Large intestine (tissue), 12 donors: ENCODE results near the gene BORCS6. TPM values are rescaled to one million over a fixed set of nuclear protein-coding genes. Genes with fewer than 3 reads are reported as not detected.

Experiments used
- DNase-seq, 2 donors: peaks; one replicate each; pipeline versions ENCODE4 v3.0.0 to v3.0.0-alpha.2; 2013
- H3K27ac ChIP-seq: one replicate; pipeline ENCODE4 v1.5.1; 2013; ENCODE audit warnings: low read length
- H3K27me3 ChIP-seq: 2 replicates; pipeline ENCODE4 v1.6.1; 2013; ENCODE audit warnings: low read length; ENCODE audit not compliant: control insufficient read depth, insufficient read depth
- H3K36me3 ChIP-seq: 2 replicates; pipeline ENCODE4 v1.6.1; 2013; ENCODE audit warnings: low read length; ENCODE audit not compliant: control insufficient read depth, insufficient read depth
- H3K4me1 ChIP-seq: one replicate; pipeline ENCODE4 v1.6.1; 2013; ENCODE audit warnings: low read length; ENCODE audit not compliant: control insufficient read depth, insufficient read depth
- H3K4me3 ChIP-seq: one replicate; pipeline ENCODE4 v1.5.1; 2013; ENCODE audit warnings: low read length
- H3K9me3 ChIP-seq: one replicate; pipeline ENCODE4 v1.6.1; 2013; ENCODE audit warnings: mild to moderate bottlenecking, low read depth, low read length, moderate library complexity; ENCODE audit not compliant: control insufficient read depth
- WGBS: methylation state at CpG from one replicate; pipeline ENCODE4 v1.1.5; 2013; ENCODE audit warnings: low lambda C conversion rate; ENCODE audit not compliant: insufficient coverage; 5-methylcytosine and 5-hydroxymethylcytosine counted together
- long read RNA-seq, 11 donors: transcript quantifications; one replicate each; lab custom pipeline, GENCODE V29; 2026
- polyA plus RNA-seq: library from polyadenylated mRNA; unstranded; fragments of 120-200 nt; gene quantifications from one replicate; pipeline ENCODE4 v1.2.1, GENCODE V29; 2013

BORCS6 gene
- polyA plus RNA-seq: 6.3 TPM
- long read RNA-seq, donor 1, transcript BORCS6-201 (1 exons, 2,575 nt): major isoform, 11 of 11 reads
- long read RNA-seq, donor 1, partial matches to known transcripts: 0 of 11 reads
- long read RNA-seq, donor 1, other reads (novel, unspliced or antisense): 0 of 11 reads
- long read RNA-seq, donor 2, transcript BORCS6-201 (1 exons, 2,575 nt): major isoform, 16 of 16 reads
- long read RNA-seq, donor 2, partial matches to known transcripts: 0 of 16 reads
- long read RNA-seq, donor 2, other reads (novel, unspliced or antisense): 0 of 16 reads
- long read RNA-seq, donor 3: 0 reads
- long read RNA-seq, donor 4: 0 reads
- long read RNA-seq, donor 5, transcript BORCS6-201 (1 exons, 2,575 nt): major isoform, 5 of 5 reads
- long read RNA-seq, donor 5, partial matches to known transcripts: 0 of 5 reads
- long read RNA-seq, donor 5, other reads (novel, unspliced or antisense): 0 of 5 reads
- long read RNA-seq, donor 6, transcript BORCS6-201 (1 exons, 2,575 nt): major isoform, 11 of 11 reads
- long read RNA-seq, donor 6, partial matches to known transcripts: 0 of 11 reads
- long read RNA-seq, donor 6, other reads (novel, unspliced or antisense): 0 of 11 reads
- long read RNA-seq, donor 7, partial matches to known transcripts: 0 of 4 reads
- long read RNA-seq, donor 7, other reads (novel, unspliced or antisense): 0 of 4 reads
- long read RNA-seq, donor 8, transcript BORCS6-201 (1 exons, 2,575 nt): major isoform, 14 of 14 reads
- long read RNA-seq, donor 8, partial matches to known transcripts: 0 of 14 reads
- long read RNA-seq, donor 8, other reads (novel, unspliced or antisense): 0 of 14 reads
- long read RNA-seq, donor 9, transcript BORCS6-201 (1 exons, 2,575 nt): major isoform, 18 of 18 reads
- long read RNA-seq, donor 9, partial matches to known transcripts: 0 of 18 reads
- long read RNA-seq, donor 9, other reads (novel, unspliced or antisense): 0 of 18 reads
- long read RNA-seq, donor 10, transcript BORCS6-201 (1 exons, 2,575 nt): major isoform, 5 of 5 reads
- long read RNA-seq, donor 10, partial matches to known transcripts: 0 of 5 reads
- long read RNA-seq, donor 10, other reads (novel, unspliced or antisense): 0 of 5 reads
- long read RNA-seq, donor 11, transcript BORCS6-201 (1 exons, 2,575 nt): major isoform, 8 of 8 reads
- long read RNA-seq, donor 11, partial matches to known transcripts: 0 of 8 reads
- long read RNA-seq, donor 11, other reads (novel, unspliced or antisense): 0 of 8 reads

DNA sequence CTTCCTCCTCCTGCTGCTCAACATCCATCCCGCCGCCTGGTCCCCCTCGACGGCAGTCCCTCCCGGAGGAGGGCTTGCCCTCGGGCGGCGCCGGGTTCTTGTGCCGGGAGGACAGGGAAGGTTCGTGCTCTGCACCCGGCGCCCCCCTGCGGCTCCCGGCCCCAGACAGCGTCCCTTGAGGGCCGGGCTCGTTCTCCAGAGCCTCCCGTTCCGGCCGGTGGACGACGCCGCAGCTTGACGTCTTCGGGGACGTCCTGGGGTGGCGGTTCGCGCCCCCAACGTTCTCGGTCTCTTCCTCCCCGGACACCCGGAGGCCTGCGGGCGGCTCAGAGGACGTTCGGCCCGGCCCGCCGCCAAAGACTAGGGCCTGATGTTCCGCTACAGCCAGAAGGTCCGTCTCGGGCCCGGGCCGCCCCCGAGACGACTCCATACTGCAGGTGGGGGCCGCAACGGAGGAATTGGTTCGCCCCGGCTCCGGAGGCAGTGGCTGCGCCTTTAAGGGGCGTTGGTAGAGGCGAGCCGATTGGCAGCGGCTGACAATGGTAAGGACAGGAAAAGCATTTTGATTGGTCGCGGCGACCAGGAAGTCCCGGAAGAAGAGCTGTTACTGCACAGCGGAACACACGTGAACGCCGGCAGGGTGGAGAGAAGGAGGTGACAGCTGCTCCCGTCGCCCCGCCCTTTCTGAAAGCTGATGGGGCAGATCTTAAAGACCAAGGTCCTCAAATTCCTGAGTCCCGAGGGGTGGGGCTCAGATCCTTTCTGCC, at the start of gene BORCS6:
Gene BORCS6 (minus strand): TSS at position 470 of the 767 bp plus-strand sequence. CDS start 40 bp downstream, at position 430.
- no peaks in the 10 kb centered on the region for H3K27me3 ChIP-seq
- H3K27ac ChIP-seq: peak within 1 kb of the TSS; percentile 97
- no peaks in the 10 kb centered on the region for H3K36me3 ChIP-seq
- H3K4me3 ChIP-seq: peak within 1 kb of the TSS; percentile 82
- peak; percentile 99 for DNase-seq
- no CpG with 5 or more reads among the region's 70 CpGs for WGBS
- H3K9me3 ChIP-seq: no peaks in the 10 kb centered on the region
- H3K4me1 ChIP-seq: peaks cover 31% of the 10 kb centered on the region

DNA sequence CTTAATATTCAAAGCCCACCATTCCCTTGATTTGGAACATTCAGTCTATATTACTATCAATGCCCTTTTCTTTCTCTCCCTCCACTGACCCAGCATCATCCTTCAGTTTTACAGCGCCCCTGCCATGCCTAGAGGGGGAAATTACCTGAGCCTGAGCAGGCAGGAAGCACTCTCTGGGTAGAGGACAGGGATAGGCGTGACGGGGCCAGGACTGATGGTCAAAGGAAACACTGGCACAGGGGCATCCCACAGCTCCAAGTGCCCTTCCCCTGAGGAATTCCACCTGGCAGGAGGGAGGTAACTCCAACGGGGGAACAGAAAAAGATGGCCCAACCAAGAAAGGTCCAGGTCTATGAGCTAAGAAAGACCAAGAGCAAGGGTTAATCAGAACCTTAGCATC, 47.9 kb upstream of the BORCS6 start:
- no peak overlapping the region for H3K4me3 ChIP-seq
- no peaks in the 10 kb centered on the region for H3K27me3 ChIP-seq
- H3K9me3 ChIP-seq: no peaks in the 10 kb centered on the region
- no peak overlapping the region for H3K27ac ChIP-seq
- no CpG with 5 or more reads among the region's 4 CpGs for WGBS
- DNase-seq: no peak
- H3K36me3 ChIP-seq: peaks cover 71% of the 10 kb centered on the region
- H3K4me1 ChIP-seq: no peaks in the 10 kb centered on the region

DNA sequence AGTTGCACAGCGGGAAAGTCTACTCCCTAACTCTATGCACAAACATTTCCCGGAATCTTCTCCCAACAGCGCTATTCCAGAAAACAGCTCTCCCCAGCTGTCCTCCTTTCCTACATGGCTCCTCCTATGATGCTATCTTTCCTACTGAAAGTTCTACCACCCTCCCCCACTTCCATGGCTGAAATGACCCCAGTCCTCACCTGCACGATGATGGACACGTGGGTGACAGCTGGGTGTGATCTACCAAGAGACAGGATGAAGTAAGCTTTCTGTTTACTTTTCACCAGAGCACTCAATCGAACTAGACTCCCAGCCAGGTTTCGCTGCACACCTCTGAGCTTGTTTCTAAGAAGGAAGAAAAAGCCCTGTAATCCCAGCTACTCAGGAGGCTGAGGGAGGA, 47.2 kb upstream of the BORCS6 start:
- DNase-seq: peak in 1 of 2 donors; percentile 35
- Histone ChIP-seq H3K4me3 (no peak overlapping the region), H3K36me3 (peaks cover 74% of the 10 kb centered on the region)

DNA sequence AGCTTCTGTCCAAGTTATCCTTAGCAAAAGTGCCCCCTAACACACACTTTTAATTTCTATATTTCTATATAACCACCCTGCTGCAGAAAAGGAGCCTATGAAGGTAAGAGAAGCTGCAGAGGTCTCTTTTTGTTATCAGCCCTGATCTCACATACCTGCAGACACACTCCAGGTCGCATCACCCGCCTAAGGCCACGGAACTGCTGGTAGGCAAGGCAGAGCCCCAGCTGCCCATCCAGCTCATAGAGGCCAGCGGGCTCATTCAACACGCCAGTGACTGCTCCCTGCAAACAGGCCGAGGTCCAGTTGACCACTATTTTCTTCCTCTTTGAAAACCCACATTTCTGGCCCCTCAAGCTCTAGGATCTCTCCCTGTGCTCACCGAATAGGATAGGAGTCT, 45.7 kb upstream of the BORCS6 start:
- H3K36me3 ChIP-seq: peaks cover 81% of the 10 kb centered on the region
- DNase-seq: no peak
- WGBS: no CpG with 5 or more reads among the region's 7 CpGs
- no peak overlapping the region for H3K27ac ChIP-seq
- H3K27me3 ChIP-seq: no peaks in the 10 kb centered on the region
- H3K9me3 ChIP-seq: no peaks in the 10 kb centered on the region
- H3K4me1 ChIP-seq: no peaks in the 10 kb centered on the region
- no peak overlapping the region for H3K4me3 ChIP-seq

More for the DNA sequence above, 47.2 kb upstream of the BORCS6 start:
- H3K27ac ChIP-seq: peak overlapping the region; percentile 18
- no CpG with 5 or more reads among the region's 7 CpGs for WGBS
- no peaks in the 10 kb centered on the region for H3K4me1 ChIP-seq
- no peaks in the 10 kb centered on the region for H3K27me3 ChIP-seq
- no peaks in the 10 kb centered on the region for H3K9me3 ChIP-seq

DNA sequence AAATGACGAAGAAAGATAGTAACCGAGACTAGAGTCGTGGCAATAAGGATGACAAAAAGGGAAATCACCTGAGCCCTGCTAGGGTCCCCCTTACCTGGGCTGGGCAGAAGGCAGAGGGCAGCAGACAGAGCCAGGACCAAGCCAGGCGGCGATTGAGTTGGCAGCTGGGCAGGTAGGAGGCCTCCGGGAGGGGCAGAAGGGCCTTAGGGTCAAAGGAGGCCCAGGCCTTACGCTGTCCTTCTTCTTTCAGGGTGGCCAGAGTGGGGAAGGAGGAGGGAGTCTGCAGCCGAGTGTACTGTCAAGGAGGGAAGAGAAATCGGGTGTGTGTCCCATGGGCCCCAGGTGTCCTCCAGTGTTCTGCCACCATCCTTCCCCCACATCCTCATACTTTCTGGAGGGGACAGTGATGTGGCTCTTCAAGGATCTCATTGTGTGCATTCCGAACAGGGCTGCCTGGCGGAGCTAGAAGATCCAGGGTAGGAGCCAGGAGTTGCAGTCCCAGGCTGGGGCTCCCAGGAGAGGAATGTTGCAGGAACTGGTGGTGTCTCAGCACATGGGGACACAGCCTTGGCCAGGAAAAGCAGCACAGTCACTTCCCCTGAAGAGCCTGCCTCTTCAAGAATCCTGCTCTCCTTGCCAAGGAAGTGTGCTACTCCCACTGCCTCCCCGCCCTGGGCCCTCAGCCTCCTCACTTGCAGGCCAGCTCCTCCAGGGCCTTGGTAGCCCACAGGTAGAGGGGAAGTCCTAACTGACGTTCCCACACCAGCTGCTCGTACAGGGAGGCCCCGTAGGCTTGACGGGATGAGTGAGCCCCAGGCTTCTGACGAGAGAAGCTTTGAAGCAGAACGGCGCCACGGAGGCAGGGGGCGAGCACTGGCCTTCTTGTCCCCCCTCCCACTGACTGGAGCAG, 44.6 kb upstream of the BORCS6 start:
- Histone ChIP-seq H3K27me3 (no peaks in the 10 kb centered on the region), H3K4me1 (no peaks in the 10 kb centered on the region), H3K27ac (no peak overlapping the region), H3K4me3 (no peak overlapping the region), H3K9me3 (no peaks in the 10 kb centered on the region), H3K36me3 (peaks cover 86% of the 10 kb centered on the region)
- no peak for DNase-seq
- 86% methylated on average over 1 of the region's 21 CpGs for WGBS

DNA sequence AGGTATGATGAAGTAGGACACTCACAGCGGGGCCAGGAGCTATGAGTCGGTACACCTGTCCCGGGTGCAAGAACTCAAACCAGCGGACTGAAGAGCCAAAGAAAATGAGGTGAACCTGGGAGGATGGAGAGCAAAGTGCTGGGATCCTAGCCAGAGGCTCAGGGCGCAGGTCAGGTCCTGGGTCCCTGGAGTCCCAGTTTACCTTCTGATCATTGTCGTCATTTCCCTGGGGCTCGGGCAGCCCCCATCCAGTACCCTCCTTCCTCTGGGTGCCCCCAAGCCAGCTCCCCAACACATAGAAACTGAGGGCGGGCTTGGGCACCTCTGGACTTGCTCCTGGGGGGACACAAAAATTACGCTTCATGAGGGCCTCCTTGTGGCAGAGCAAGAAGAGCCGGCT, 41.7 kb upstream of the BORCS6 start:
- no CpG with 5 or more reads among the region's 10 CpGs for WGBS
- H3K36me3 ChIP-seq: peaks cover 91% of the 10 kb centered on the region
- DNase-seq: no peak
- H3K27me3 ChIP-seq: no peaks in the 10 kb centered on the region
- H3K4me1 ChIP-seq: peaks cover 7% of the 10 kb centered on the region
- H3K4me3 ChIP-seq: no peak overlapping the region
- H3K9me3 ChIP-seq: no peaks in the 10 kb centered on the region
- no peak overlapping the region for H3K27ac ChIP-seq

DNA sequence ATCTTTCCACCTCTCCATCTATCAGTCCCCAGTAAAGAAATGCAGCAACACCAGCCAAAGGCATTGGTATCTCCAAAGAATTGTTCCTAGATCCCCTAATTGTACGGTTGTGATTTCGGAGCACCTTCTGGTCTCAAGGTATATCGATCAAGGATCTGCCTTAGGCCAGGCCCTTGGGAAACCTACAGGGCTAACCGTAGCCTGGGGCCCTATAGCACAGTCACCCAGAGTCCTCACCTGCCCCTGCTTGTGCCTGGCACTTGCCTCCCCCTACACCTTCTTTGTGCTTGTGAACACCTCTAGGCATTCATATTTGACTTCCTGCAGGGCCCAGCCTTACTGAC, 37.2 kb upstream of the BORCS6 start:
- Histone ChIP-seq H3K27me3 (no peaks in the 10 kb centered on the region), H3K4me1 (peaks cover 14% of the 10 kb centered on the region), H3K36me3 (peaks cover 50% of the 10 kb centered on the region), H3K4me3 (peak overlapping the region; percentile 46), H3K27ac (peak overlapping the region; percentile 71), H3K9me3 (no peaks in the 10 kb centered on the region)
- no peak for DNase-seq
- WGBS: no CpG with 5 or more reads among the region's 4 CpGs

DNA sequence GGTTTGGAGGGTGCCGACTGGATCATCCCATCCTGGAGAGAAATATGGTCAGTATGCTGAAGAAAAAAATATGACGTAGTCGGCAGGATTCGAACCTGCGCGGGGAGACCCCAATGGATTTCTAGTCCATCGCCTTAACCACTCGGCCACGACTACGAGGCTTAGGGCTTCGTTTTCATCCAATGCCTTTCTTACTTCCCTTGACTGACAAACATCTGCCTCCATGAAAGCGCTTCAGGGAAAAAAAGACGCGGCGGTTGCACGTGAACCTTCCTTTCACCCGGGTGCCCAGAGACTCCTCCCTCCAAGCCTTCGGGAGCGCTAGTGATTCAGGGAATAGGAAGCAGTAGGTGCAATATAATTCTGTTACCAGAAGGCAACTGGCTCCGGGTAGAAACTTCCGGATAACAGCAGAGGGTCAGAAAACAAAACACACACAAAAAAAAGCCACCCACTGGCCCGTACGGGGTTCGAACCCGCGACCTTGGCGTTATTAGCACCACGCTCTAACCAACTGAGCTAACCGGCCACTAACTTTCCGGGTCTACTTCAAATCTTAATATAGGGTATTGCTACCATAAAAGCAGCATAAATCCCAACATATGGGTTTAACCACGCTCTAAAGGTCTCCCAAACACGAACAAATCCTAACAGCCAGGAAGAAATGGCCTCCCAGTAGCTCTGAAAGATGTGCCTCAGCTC, 36.7 kb upstream of the BORCS6 start:
- Histone ChIP-seq H3K4me1 (peaks cover 14% of the 10 kb centered on the region), H3K36me3 (peaks cover 44% of the 10 kb centered on the region), H3K27me3 (no peaks in the 10 kb centered on the region), H3K27ac (peak overlapping the region; percentile 71), H3K9me3 (no peaks in the 10 kb centered on the region), H3K4me3 (peak overlapping the region; percentile 46)
- peak; percentile 87 to 91 for DNase-seq
- 20% methylated on average over 1 of the region's 32 CpGs for WGBS
